Adipose tissue (tissue), 3 donors: ENCODE results near the gene BBC3. TPM values are rescaled to one million over a fixed set of nuclear protein-coding genes. Genes with fewer than 3 reads are reported as not detected.

Experiments used
- H3K27ac ChIP-seq: one replicate; pipeline ENCODE4 v1.5.1; 2013; ENCODE audit warnings: low read depth, low read length
- WGBS, 3 donors: extraction: QIAGEN DNeasy Blood & Tissue Kit; methylation state at CpG; one replicate each; pipeline ENCODE4 v1.1.7; 2013; 5-methylcytosine and 5-hydroxymethylcytosine counted together
- polyA plus RNA-seq, 3 donors: library from polyadenylated mRNA; stranded (reverse); fragments of 200-250 nt; gene quantifications; one replicate each; pipeline ENCODE4 v1.2.3, GENCODE V29; 2013
- donor health status: healthy with polysubstance abuse.
- donor health status: Bipolar disorder and iron deficiency.
- donor health status: healthy.

Gene BBC3
- polyA plus RNA-seq, 3 donors: 3.1 to 8.6 (median 4.2) TPM

GRCh38 chr19:47221080-47221841 lies 9.7 kb downstream of the BBC3 start:
- whole genome bisulfite sequencing, 3 donors: 83 to 89% (median 87%) methylated on average over 30 to 33 of the region's 33 CpGs
- no peak overlapping the region for H3K27ac ChIP-seq

DNA sequence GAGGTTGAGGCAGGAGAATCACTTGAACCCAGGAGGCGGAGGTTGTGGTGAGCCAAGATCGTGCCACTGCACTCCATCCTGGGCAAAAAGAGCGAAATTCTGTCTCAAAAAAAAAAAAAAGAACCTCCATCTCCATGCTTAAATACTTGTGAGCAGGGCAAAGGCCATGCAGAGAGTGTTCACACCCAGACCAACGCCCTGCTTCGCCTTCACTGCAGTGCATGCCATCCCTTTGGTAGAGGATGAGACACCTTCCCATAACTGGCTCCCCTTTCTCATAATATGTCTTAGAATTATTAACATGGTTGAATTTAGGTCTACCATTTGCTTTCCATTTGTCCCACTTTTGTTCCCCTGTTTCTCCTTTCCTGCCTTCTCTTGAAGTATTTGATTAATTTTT lies 15.4 kb downstream of the BBC3 start:
- WGBS, 3 donors: 89 to 97% (median 96%) methylated on average over 5 of the region's 5 CpGs
- no peak overlapping the region for H3K27ac ChIP-seq

- 31 to 34% (median 33%) methylated on average over 19 of the region's 19 CpGs for WGBS, 3 donors
Observed at GRCh38 chr19:47210689-47211316, 20.2 kb downstream of the BBC3 start.

DNA sequence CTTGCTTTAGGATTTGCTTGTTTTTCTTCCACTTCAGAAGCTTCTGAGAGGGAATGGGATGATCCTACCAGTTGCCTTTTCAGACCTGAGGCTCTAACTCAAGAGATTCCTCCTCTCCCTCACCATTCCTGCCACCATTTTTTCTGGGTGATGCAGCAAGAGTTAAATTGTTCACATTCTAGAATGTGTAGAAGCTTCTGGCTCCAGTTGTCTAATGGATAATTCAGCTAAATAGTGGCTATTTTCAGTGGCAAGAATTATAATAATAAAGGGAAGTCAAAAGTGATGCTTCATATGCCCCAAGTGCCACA lies 20.9 kb downstream of the BBC3 start:
- no peak overlapping the region for H3K27ac ChIP-seq

More at GRCh38 chr19:47210689-47211316, 20.2 kb downstream of the BBC3 start:
- no peak overlapping the region for H3K27ac ChIP-seq

DNA sequence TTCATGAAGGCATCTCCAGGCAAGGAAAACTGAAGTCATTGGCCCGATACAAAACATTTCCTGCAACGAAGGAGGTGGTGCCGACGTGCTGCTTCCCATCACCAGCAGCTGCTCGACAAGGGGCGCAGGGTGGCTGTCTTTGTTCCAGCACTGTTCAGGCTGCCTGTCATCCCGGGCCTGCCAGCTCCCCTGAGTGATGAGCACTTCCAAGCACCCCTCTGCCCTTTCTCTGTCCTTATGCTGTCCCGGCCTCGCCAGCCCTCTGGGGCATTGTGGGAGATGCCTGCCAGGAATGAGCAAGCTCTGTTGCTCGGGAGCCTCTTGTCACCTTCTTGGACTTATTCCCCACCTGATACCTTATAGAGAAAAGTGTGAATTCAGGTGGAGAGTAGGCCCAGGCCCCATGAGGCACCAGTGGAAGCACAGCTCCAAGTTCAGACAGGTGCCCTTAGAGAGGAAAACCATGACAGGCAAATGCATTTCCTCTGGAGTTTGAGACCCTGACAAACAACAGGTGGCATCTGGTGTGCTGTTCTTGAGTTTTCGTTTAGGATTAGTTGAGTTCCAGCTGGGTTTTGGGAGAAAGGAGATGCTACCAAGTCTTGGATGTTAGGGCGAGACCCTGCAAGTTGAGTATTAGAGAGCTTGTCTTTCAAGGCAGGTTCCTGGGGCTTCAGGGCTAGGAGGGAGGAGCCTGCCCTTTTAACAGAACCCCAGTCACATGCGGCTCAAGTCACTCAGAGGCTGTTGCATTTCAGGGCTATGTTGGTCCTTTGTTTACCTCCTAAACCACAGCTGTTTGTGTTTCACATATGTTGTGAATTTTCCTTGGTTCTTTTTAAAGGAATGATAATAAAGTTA lies 21.4 kb downstream of the BBC3 start:
- 85 to 86% (median 86%) methylated on average over 13 of the region's 13 CpGs for WGBS, 3 donors
- no peak overlapping the region for H3K27ac ChIP-seq

GRCh38 chr19:47203254-47203653 lies 27.7 kb downstream of the BBC3 start:
- WGBS, 3 donors: 37 to 89% (median 76%) methylated on average over 3 of the region's 3 CpGs

DNA sequence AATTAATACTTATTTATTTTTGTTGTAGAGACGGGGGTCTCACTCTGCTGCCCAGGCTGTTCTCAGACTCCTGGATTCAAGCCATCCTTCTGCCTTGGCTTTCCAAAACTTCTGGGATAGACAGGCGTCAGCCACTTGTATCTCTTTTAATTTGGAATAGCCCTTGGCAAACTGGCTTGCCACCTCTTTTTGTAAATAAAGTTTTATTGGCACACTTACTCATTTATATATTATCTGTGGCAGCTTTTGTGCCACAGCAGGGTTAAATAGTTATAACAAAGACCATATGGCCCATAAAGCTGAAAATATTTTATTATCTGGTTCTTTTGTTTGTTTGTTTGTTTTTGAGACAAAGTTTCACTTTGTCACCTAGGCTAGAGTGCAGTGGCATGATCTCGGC lies 30.5 kb downstream of the BBC3 start:
- WGBS, 3 donors: 79 to 98% (median 97%) methylated on average over 3 of the region's 3 CpGs
- no peak overlapping the region for H3K27ac ChIP-seq

More at GRCh38 chr19:47203254-47203653, 27.7 kb downstream of the BBC3 start:
- no peak overlapping the region for H3K27ac ChIP-seq

- no peak overlapping the region for H3K27ac ChIP-seq
- WGBS, 3 donors: 95 to 97% (median 96%) methylated on average over 4 of the region's 4 CpGs
Observed at GRCh38 chr19:47197141-47197540, 33.9 kb downstream of the BBC3 start.

GRCh38 chr19:47195434-47195833 lies 35.6 kb downstream of the BBC3 start:
- H3K27ac ChIP-seq: no peak overlapping the region
- WGBS, 3 donors: 69 to 75% (median 73%) methylated on average over 1 of the region's 1 CpG

DNA sequence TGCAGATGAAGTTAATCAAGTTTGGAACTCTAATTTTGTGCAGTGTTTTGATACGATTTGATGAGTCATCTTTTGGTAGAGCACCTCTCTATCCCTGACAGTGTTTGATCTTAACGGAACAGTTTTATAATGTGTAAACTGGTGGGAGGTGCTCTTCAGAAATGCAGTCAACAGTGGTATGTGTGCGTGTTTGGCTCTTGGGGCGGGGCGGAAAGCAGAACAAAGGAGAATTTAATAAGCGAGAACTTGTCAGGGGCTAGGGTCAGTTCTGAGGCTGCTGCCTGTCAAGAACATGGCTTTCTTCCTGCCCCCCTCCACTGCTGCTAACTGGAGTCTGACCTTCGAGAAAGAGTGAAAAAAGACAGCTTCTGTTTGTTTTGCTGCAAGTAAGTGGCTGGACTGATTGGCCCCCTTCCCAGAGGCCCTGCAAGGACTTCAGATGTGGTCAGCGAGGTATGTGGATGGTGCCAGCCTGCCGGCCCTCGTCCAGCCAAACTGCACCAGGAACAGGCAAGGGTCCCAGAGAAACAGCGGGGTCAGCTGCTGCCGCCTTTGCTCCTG lies 40.8 kb downstream of the BBC3 start:
- 20 to 50% (median 49%) methylated on average over 12 of the region's 12 CpGs for WGBS, 3 donors
- no peak overlapping the region for H3K27ac ChIP-seq

DNA sequence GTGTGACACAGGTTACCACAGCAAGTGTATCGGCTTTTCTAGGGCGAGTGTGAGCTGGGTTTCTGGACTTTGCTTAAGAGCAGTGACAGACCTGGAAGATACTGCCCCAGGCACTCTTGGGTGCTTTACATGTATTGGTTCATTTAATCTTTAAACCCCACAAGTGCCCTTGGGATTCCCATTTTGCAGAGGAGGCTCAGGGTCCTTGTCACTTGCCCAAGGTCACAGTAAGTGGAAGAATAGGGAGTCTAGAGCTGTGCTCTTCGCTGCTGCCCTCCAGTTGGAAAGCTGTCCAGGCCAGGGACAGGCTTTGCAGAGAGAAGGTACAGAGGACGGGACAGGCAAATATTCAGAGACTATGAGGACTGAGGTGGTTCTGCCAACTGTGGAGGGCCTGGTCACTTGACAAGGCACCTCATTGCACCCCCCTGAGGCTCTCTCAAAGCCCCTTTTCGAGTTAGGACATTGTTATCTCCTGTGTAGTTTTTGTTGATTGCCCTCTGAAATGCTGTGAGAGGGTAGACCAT lies 42.4 kb downstream of the BBC3 start:
- WGBS, 3 donors: 78 to 96% (median 92%) methylated on average over 5 of the region's 5 CpGs

GRCh38 chr19:47187797-47188196 lies 43.2 kb downstream of the BBC3 start:
- 93 to 95% (median 93%) methylated on average over 6 of the region's 6 CpGs for WGBS, 3 donors
- H3K27ac ChIP-seq: no peak overlapping the region

More for the DNA sequence above, 42.4 kb downstream of the BBC3 start:
- no peak overlapping the region for H3K27ac ChIP-seq

DNA sequence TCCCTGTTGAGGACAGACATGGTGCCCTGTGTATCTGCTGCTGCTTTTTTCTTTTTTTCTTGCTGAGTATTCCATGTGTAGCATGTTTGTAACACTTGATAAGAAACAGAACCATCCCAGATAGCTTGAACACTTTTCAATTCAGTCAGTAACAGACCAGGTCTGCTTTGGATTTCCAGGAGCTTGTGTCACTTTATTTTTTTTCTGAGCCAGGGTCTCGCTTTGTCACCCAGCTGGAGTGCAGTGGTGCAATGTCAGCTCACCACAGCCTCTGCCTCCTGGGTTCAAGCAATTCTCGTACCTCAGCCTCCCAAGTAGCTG lies 43.7 kb downstream of the BBC3 start:
- H3K27ac ChIP-seq: no peak overlapping the region
- 70 to 100% (median 98%) methylated on average over 2 of the region's 2 CpGs for WGBS, 3 donors

- H3K27ac ChIP-seq: no peak overlapping the region
- WGBS, 3 donors: 86 to 87% (median 86%) methylated on average over 17 of the region's 17 CpGs
Observed at GRCh38 chr19:47186446-47187334, 44.3 kb downstream of the BBC3 start.

- WGBS, 3 donors: 46 to 67% (median 60%) methylated on average over 2 of the region's 2 CpGs
- H3K27ac ChIP-seq: no peak overlapping the region
Observed at GRCh38 chr19:47183601-47184000, 47.4 kb downstream of the BBC3 start.

- no peak overlapping the region for H3K27ac ChIP-seq
- 75 to 85% (median 77%) methylated on average over 4 of the region's 4 CpGs for WGBS, 3 donors
Observed at GRCh38 chr19:47179653-47180310, 51.2 kb downstream of the BBC3 start.

- 19 to 67% (median 33%) methylated on average over 5 of the region's 5 CpGs for WGBS, 3 donors
- H3K27ac ChIP-seq: no peak overlapping the region
Observed at GRCh38 chr19:47176627-47177090, 54.3 kb downstream of the BBC3 start.
